CD4-positive, alpha-beta T cell treated with Interleukin-4 for 4 hours (primary cell): ENCODE measurements around the gene KLHL36.
A peak's percentile ranks its signal among the peaks of the same experiment; 100 is the strongest.

Source experiments
- DNase-seq: peaks from one replicate; pipeline ENCODE4 v3.0.0-alpha.2; 2020

Gene KLHL36

GRCh38 chr16:84648595-84649510 lies 542 bp downstream of the KLHL36 start:
- peak; percentile 28 for DNase-seq

- DNase-seq = no peak
These were observed 1.2 kb downstream of the KLHL36 start for GRCh38 chr16:84649511-84649861.

- no peak for DNase-seq
These were observed 2.0 kb downstream of the KLHL36 start for GRCh38 chr16:84650062-84650991.

GRCh38 chr16:84652566-84652965 lies 4.3 kb downstream of the KLHL36 start:
- DNase-seq = peak; percentile 44

DNA sequence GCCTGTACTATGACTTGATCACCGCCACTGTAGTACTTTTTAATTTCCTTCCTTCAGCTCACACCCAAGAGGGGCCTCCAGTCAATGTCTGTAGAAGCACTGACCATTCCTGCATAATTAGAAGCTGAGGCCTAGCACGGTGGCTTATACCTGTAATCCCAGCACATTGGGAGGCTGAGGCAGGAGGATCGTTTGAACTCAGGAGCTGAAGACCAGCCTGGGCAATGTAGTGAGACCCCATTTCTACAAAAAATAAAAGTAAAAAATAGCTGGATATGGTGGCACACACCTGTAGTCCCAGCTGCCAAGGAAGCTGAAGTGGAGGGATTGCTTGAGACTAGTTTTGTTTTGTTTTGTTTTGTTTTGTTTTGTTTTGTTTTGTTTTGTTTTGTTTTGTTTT lies 5.9 kb downstream of the KLHL36 start:
- no peak for DNase-seq

- no peak for DNase-seq
These were observed 6.7 kb downstream of the KLHL36 start for GRCh38 chr16:84654998-84655397.

GRCh38 chr16:84656649-84657048 lies 8.3 kb downstream of the KLHL36 start:
- no peak for DNase-seq

DNA sequence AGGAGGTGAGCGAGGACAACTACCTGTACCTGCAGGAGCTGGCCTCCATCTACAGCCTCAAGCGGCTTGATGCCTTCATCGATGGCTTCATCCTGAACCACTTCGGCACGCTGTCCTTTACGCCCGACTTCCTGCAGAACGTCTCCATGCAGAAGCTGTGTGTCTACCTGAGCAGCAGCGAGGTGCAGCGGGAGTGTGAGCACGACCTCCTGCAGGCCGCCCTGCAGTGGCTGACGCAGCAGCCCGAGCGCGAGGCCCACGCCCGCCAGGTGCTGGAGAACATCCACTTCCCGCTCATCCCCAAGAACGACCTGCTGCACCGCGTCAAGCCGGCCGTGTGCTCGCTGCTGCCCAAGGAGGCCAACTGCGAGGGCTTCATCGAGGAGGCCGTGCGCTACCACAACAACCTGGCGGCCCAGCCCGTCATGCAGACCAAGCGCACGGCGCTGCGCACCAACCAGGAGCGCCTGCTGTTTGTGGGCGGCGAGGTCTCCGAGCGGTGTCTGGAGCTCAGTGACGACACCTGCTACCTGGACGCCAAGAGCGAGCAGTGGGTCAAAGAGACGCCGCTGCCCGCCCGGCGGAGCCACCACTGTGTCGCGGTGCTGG lies 9.0 kb downstream of the KLHL36 start:
- no peak for DNase-seq

- DNase-seq = no peak
These were observed 10.4 kb downstream of the KLHL36 start for GRCh38 chr16:84658690-84659089.

- DNase-seq = no peak
These were observed 11.5 kb downstream of the KLHL36 start for GRCh38 chr16:84659656-84660300.

GRCh38 chr16:84660973-84661372 lies 12.7 kb downstream of the KLHL36 start:
- DNase-seq = no peak

- no peak for DNase-seq
These were observed 13.2 kb downstream of the KLHL36 start for GRCh38 chr16:84661418-84662060.

GRCh38 chr16:84662471-84662870 lies 14.2 kb downstream of the KLHL36 start:
- DNase-seq = no peak

- DNase-seq = no peak
These were observed 15.3 kb downstream of the KLHL36 start for GRCh38 chr16:84663433-84664101.

DNA sequence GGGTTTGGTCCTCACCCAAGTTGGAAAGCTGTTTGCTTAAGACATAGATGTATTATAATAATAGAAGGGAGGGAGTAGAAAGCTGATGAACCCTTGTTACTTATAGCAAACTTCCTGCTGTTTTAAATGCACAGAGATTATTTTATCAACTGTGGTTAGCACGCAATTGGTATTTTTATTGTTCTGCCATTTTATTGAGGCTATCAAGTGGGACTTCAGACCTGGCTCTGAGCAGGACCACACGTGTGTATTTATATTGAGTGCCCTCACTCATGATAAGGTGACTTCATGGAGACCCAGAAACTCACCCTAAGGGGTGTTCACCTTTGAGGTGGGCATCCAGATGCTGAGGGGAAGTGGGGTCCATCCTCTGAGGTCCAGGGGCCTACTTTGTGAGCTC lies 17.0 kb downstream of the KLHL36 start:
- DNase-seq = no peak

- DNase-seq = no peak
These were observed 17.5 kb downstream of the KLHL36 start for GRCh38 chr16:84665843-84666242.

DNA sequence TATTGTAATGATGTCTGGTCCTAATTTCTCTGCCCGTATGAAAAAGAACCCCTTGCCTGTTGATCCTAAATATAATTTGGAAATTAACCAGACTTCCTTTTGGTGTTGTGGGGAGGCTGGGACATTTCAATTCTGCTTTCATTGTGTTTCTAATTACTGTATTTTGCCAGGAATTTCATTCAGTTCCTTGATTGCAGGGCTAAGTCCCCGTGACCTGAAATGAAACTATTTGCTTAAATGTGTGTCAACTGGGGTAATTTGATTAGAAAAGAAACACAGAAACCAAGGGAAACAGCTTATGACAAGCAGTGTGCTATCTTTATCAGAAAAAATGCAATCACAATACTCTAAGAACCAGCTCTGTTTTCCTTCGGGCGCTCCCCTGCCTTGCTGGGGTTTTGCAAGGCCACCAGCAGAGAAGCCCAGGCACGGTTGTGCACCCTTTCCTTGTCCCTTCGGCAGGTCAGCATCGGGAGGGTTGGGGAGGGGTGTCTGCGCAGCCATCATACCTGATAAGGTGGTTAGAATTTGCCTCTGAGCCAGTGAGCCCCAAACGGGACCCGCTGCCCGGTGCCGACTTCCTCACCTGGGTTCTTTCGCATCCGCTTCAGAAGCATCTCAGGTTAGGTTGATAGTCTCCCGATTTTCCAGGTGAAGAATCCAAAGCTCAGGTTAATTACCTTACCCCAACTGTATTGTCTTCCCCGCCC lies 19.4 kb downstream of the KLHL36 start:
- DNase-seq = no peak

DNA sequence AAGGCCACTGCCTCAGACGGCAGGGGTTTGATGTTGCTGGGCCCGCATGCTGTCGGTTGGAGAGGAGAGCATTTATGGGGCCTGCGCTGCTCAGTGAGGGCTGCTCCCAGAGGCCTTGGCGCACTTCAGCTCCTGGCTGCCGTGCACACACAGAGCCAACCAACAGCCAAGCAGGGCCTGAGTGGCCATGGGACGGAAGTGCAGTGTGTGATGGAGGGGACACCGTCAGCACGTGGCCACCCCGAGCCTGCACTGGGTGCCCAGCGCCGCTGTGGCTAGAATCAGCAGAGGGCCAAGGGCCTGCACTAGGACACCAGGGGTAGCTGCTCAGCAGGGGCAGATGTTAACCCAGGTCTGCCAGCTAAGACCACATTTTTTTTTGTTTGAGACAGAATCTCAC lies 21.8 kb downstream of the KLHL36 start:
- no peak for DNase-seq

GRCh38 chr16:84672276-84673202 lies 24.2 kb downstream of the KLHL36 start:
- peak; percentile 77 for DNase-seq

- no peak for DNase-seq
These were observed 24.9 kb downstream of the KLHL36 start for GRCh38 chr16:84673203-84673535.
